Spleen (tissue), 11 donors: Measurements from ENCODE around the gene HNRNPF. TPM values are rescaled to one million over a fixed set of nuclear protein-coding genes. Genes with fewer than 3 reads are reported as not detected.

Experiments used
- DNase-seq: peaks from one replicate; pipeline ENCODE4 v3.0.0-alpha.2; 2020
- H3K27ac ChIP-seq, 8 donors: fragments of 200-600 bp; sonication (generic) in 7 of 8; 1 replicate in 4 of 8; 2 replicates in 4 of 8; pipeline versions ENCODE4 v1.5.0 to v1.8.0; 2016 to 2021; ENCODE audit warnings: inconsistent platforms in 4 of 8, mild to moderate bottlenecking in 4 of 8, moderate library complexity in 1 of 8
- H3K27me3 ChIP-seq, 7 donors: fragments of 200-600 bp; sonication (generic) in 6 of 7; replicated peaks in 1 of 7; 1 replicate in 4 of 7; 2 replicates in 3 of 7; pipeline versions ENCODE4 v1.5.0 to v1.8.0; 2016 to 2021; ENCODE audit warnings: inconsistent platforms in 3 of 7, mild to moderate bottlenecking in 1 of 7
- H3K36me3 ChIP-seq, 6 donors: fragments of 200-600 bp; sonication (generic) in 5 of 6; 1 replicate in 4 of 6; 2 replicates in 2 of 6; pipeline versions ENCODE4 v1.5.0 to v1.8.0; 2016 to 2021; ENCODE audit warnings: inconsistent platforms in 2 of 6
- H3K4me1 ChIP-seq, 6 donors: fragments of 200-600 bp; sonication (generic) in 5 of 6; 1 replicate in 3 of 6; 2 replicates in 3 of 6; pipeline versions ENCODE4 v1.5.0 to v1.8.0; 2016 to 2021; ENCODE audit warnings: inconsistent platforms in 3 of 6
- H3K4me3 ChIP-seq, 8 donors: fragments of 200-600 bp; sonication (generic) in 7 of 8; 1 replicate in 4 of 8; 2 replicates in 4 of 8; pipeline versions ENCODE4 v1.5.0 to v1.8.0; 2016 to 2021; ENCODE audit warnings: inconsistent platforms in 4 of 8, mild to moderate bottlenecking in 4 of 8, moderate library complexity in 2 of 8
- H3K9me3 ChIP-seq, 8 donors: fragments of 200-600 bp; sonication (generic) in 7 of 8; 1 replicate in 4 of 8; 2 replicates in 4 of 8; pipeline versions ENCODE4 v1.5.0 to v1.8.0; 2016 to 2021; ENCODE audit warnings: inconsistent platforms in 4 of 8
- CTCF ChIP-seq, 11 experiments: fragments of 200-600 bp in 7 of 11; fragments of 450-650 bp in 4 of 11; sonication (generic) in 4 of 11; IDR thresholded peaks in 8 of 11; conservative IDR thresholded peaks in 3 of 11; 1 replicate in 7 of 11; 2 replicates in 4 of 11; pipeline versions ENCODE4 v1.4.0 to v1.8.0; 2016 to 2021; ENCODE audit warnings: antibody characterized with exemption in 11 of 11, inconsistent platforms in 4 of 11, mild to moderate bottlenecking in 1 of 11
- POLR2A ChIP-seq, 3 donors: fragments of 450-650 bp; IDR thresholded peaks; one replicate each; pipeline ENCODE4 v1.5.1; 2017; ENCODE audit warnings: antibody characterized with exemption in 3 of 3, mild to moderate bottlenecking in 1 of 3
- POLR2AphosphoS5 ChIP-seq, 3 donors: sonication (generic); formaldehyde crosslinking; IDR thresholded peaks; one replicate each; pipeline ENCODE4 v1.5.1; 2017; ENCODE audit warnings: antibody characterized with exemption in 3 of 3
- WGBS, 5 donors: extraction: QIAGEN DNeasy Blood & Tissue Kit in 3 of 5; methylation state at CpG; one replicate each; pipeline versions ENCODE4 v1.1.5 to v1.1.7; 2013 to 2018; 5-methylcytosine and 5-hydroxymethylcytosine counted together
- intact Hi-C: fragments of 100-400 bp; cut with DNase I; formaldehyde crosslinking; loops from one replicate; pipeline ENCODE4 v1.15.0; 2023; ENCODE audit warnings: low total_unique reads
- polyA plus RNA-seq, 3 donors: library from polyadenylated mRNA; stranded (reverse); fragments of 200-250 nt; gene quantifications; one replicate each; pipeline ENCODE4 v1.2.1, GENCODE V29; 2013
- total RNA-seq, 7 donors: library from RNA; depleted of rRNA in 3 of 7; stranded (reverse); fragments of >200 nt in 3 of 7; fragmentation: NEBNext Ultra II Directional in 4 of 7; extraction: Animal tissue kit (Norgen Biotek cat#: 25700) in 4 of 7; gene quantifications; one replicate each; pipeline versions ENCODE4 v1.1.0 to v1.2.1, GENCODE V29; 2016 to 2021
- donor health status: healthy with polysubstance abuse.
- donor health status: DM: no; HTN: no; CAD: no; lungs with moderate emphysema.
- donor health status: DM: no; HTN: no; CAD: no.
- donor health status: Bipolar disorder and iron deficiency.
- donor health status: healthy.
- donor health status: DM: no; HTN: no; CAD: no.
- donor health status: DM: yes; HTN: yes; CAD: no.

Gene HNRNPF
- total and polyA plus RNA-seq, 10 donors, result 82.8 to 253 (median 173) TPM

- Histone ChIP-seq H3K4me1 (no peaks in the 10 kb centered on the region), H3K9me3 (no peaks in the 10 kb centered on the region), H3K36me3 (no peaks in the 10 kb centered on the region), H3K4me3 (no peak overlapping the region), H3K27me3 (no peaks in the 10 kb centered on the region), H3K27ac (no peak overlapping the region)
- WGBS, 5 donors, result 91 to 100% (median 95%) methylated on average over 1 of the region's 1 CpG
- TF ChIP-seq CTCF (IDR thresholded peaks at IDR 0.05 in 8 of 11, conservative IDR thresholded peaks at IDR 0.05 in 3 of 11) (no peak), POLR2AphosphoS5 (IDR thresholded peaks at IDR 0.05) (no peak), POLR2A (IDR thresholded peaks at IDR 0.05) (no peak)
- intact Hi-C loops, result no loop called here
- peak; percentile 25 for DNase-seq
Measured at GRCh38 chr10:43372765-43373361, 36.1 kb downstream of the HNRNPF start.

- intact Hi-C loops, result no loop called here
- Histone ChIP-seq H3K27me3 (no peaks in the 10 kb centered on the region), H3K9me3 (no peaks in the 10 kb centered on the region), H3K27ac (no peak within 1 kb of the TSS), H3K4me1 (no peaks in the 10 kb centered on the region), H3K4me3 (no peak within 1 kb of the TSS), H3K36me3 (no peaks in the 10 kb centered on the region)
- no peak for TF ChIP-seq POLR2AphosphoS5 (IDR thresholded peaks at IDR 0.05)
- no peak for TF ChIP-seq POLR2A (IDR thresholded peaks at IDR 0.05)
- no peak for TF ChIP-seq CTCF (IDR thresholded peaks at IDR 0.05 in 8 of 11, conservative IDR thresholded peaks at IDR 0.05 in 3 of 11)
- DNase-seq, result peak; percentile 59
- 79 to 93% (median 89%) methylated on average over 13 of the region's 13 CpGs for WGBS, 5 donors
Measured at GRCh38 chr10:43371418-43371817, 37.6 kb downstream of the HNRNPF start, which contains the start of gene FXYD4. Gene FXYD4, plus strand, starts transcription at chr10:43371636. Its CDS starts 2,111 bp downstream, at chr10:43373747.

GRCh38 chr10:43370671-43371215, 38.2 kb downstream of the HNRNPF start:
- Histone ChIP-seq H3K36me3 (no peaks in the 10 kb centered on the region), H3K27me3 (no peaks in the 10 kb centered on the region), H3K4me3 (no peak overlapping the region), H3K27ac (no peak overlapping the region), H3K9me3 (no peaks in the 10 kb centered on the region), H3K4me1 (no peaks in the 10 kb centered on the region)
- whole genome bisulfite sequencing, 5 donors, result 84 to 96% (median 91%) methylated on average over 4 to 9 of the region's 9 CpGs
- intact Hi-C loops, result no loop called here
- DNase-seq, result peak; percentile 59
- TF ChIP-seq POLR2AphosphoS5 (IDR thresholded peaks at IDR 0.05) (no peak), POLR2A (IDR thresholded peaks at IDR 0.05) (no peak), CTCF (IDR thresholded peaks at IDR 0.05 in 8 of 11, conservative IDR thresholded peaks at IDR 0.05 in 3 of 11) (no peak)

GRCh38 chr10:43369921-43370320, 39.1 kb downstream of the HNRNPF start:
- no peak for TF ChIP-seq POLR2A (IDR thresholded peaks at IDR 0.05)
- no peak overlapping the region for H3K4me3 ChIP-seq
- intact Hi-C loops, result no loop called here
- peak; percentile 29 for DNase-seq
- no peak overlapping the region for H3K27ac ChIP-seq
- H3K9me3 ChIP-seq, result no peaks in the 10 kb centered on the region
- H3K4me1 ChIP-seq, result no peaks in the 10 kb centered on the region
- H3K36me3 ChIP-seq, result no peaks in the 10 kb centered on the region
- H3K27me3 ChIP-seq, result no peaks in the 10 kb centered on the region
- WGBS, 5 donors, result 84 to 97% (median 92%) methylated on average over 4 of the region's 4 CpGs
